ENCODE data around the gene TBCD. TPM values are rescaled to one million over a fixed set of nuclear protein-coding genes. Genes with fewer than 3 reads are reported as not detected.

The TBCD gene
- total RNA-seq, 2 donors from 2014 or later: 55.0 to 55.5 TPM

DNA sequence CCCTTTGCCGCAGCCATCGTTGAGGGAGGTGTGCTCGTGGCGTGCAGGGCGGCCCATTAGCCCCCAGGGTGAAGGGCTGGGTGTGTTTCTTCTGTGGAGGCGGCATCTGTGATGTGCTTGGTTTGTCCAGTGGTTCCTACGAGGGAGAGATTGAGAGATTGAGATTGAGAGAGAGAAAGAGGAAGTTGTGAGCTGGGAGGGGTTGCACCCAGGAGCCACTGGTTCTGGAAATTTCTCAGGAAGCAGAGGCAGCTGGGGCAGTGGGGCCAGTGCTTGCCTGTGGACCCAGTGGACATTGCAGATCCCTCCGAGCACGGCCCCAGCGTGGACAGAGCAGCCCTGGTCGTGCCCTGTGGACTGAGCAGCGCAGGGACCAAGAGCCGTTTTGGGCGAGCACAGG, 160.0 kb downstream of the TBCD start:
- no peak for TF ChIP-seq CTCF (IDR thresholded peaks at IDR 0.05)

GRCh38 chr17:82912484-82913089, 160.7 kb downstream of the TBCD start:
- TF ChIP-seq CTCF (IDR thresholded peaks at IDR 0.05): no peak
- Histone ChIP-seq H3K4me1 (ENCODE audit: control insufficient read depth in 1 of 2, low read depth in 2 of 2) (no peaks in the 10 kb centered on the region), H3K9me3 (no peaks in the 10 kb centered on the region), H3K4me3 (no peak overlapping the region), H3K27me3 (replicated peaks; ENCODE audit: insufficient read depth) (no peaks in the 10 kb centered on the region), H3K27ac (no peak overlapping the region), H3K36me3 (no peaks in the 10 kb centered on the region)
- DNase-seq (ENCODE audit: low spot score) (no peak), ATAC-seq (ENCODE audit: insufficient number of reproducible peaks, low FRiP score, low read depth) (no peak)

More for the DNA sequence above, 160.0 kb downstream of the TBCD start:
- ATAC-seq (ENCODE audit: insufficient number of reproducible peaks, low FRiP score, low read depth) (no peak), DNase-seq (ENCODE audit: low spot score) (no peak)
- no peak overlapping the region for H3K4me3 ChIP-seq
- no peaks in the 10 kb centered on the region for H3K27me3 ChIP-seq (replicated peaks; ENCODE audit: insufficient read depth)
- H3K27ac ChIP-seq: no peak overlapping the region
- no peaks in the 10 kb centered on the region for H3K9me3 ChIP-seq
- no peaks in the 10 kb centered on the region for H3K36me3 ChIP-seq
- H3K4me1 ChIP-seq (ENCODE audit: control insufficient read depth in 1 of 2, low read depth in 2 of 2): no peaks in the 10 kb centered on the region

- ATAC-seq (ENCODE audit: insufficient number of reproducible peaks, low FRiP score, low read depth): no peak
- no peaks in the 10 kb centered on the region for H3K36me3 ChIP-seq
- H3K4me1 ChIP-seq (ENCODE audit: control insufficient read depth in 1 of 2, low read depth in 2 of 2): no peaks in the 10 kb centered on the region
- no peaks in the 10 kb centered on the region for H3K9me3 ChIP-seq
- H3K27ac ChIP-seq: no peak overlapping the region
- H3K4me3 ChIP-seq: no peak overlapping the region
- TF ChIP-seq CTCF (IDR thresholded peaks at IDR 0.05): no peak
- H3K27me3 ChIP-seq (replicated peaks; ENCODE audit: insufficient read depth): no peaks in the 10 kb centered on the region
- DNase-seq (ENCODE audit: low spot score): no peak
These were observed 161.6 kb downstream of the TBCD start for GRCh38 chr17:82913304-82914043.

GRCh38 chr17:82914375-82914774, 162.5 kb downstream of the TBCD start:
- no peaks in the 10 kb centered on the region for H3K9me3 ChIP-seq
- DNase-seq (ENCODE audit: low spot score) (no peak), ATAC-seq (ENCODE audit: insufficient number of reproducible peaks, low FRiP score, low read depth) (no peak)
- TF ChIP-seq CTCF (IDR thresholded peaks at IDR 0.05): no peak
- H3K4me3 ChIP-seq: no peak overlapping the region
- H3K27me3 ChIP-seq (replicated peaks; ENCODE audit: insufficient read depth): no peaks in the 10 kb centered on the region
- H3K27ac ChIP-seq: no peak overlapping the region
- H3K4me1 ChIP-seq (ENCODE audit: control insufficient read depth in 1 of 2, low read depth in 2 of 2): no peaks in the 10 kb centered on the region
- H3K36me3 ChIP-seq: no peaks in the 10 kb centered on the region

DNA sequence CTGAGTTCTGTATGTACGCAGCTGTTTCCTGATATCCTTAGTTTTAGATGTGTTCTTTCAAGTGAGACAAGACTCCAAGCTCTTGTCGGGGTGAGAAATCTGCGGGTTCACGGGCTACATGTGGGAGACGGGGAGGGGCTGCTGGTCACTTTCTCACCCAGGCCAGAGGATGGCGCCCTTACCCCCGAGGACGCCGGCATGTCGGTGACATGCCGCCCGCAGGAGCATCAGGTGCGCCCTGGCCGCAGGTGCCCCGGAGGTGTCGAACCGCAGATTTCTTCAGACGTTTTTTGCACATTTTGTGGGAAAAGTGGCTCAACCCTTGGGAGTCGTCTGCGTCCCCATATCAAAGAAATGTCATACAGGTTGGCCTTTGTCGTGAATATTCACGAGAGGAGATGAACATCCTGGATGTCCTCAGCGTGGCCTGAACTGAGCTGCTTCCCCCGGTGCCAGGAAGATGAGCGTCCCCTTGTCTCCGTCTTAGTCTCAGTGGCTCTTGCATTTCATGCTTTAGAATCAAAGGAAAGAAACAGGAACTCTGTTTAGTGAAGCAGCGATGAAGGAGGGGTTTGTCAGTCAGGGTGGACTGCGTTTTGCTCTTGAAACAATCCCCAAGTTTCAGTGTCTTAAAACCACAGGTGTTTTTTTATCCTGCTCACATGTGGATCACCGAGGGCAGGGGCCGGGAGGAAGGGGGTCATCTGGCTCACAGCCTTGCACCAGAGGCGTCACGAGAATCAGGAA, 163.3 kb downstream of the TBCD start:
- no peaks in the 10 kb centered on the region for H3K9me3 ChIP-seq

More for the DNA sequence above, 163.3 kb downstream of the TBCD start:
- Histone ChIP-seq H3K27ac (no peak overlapping the region), H3K36me3 (no peaks in the 10 kb centered on the region), H3K27me3 (replicated peaks; ENCODE audit: insufficient read depth) (no peaks in the 10 kb centered on the region), H3K4me3 (no peak overlapping the region), H3K4me1 (ENCODE audit: control insufficient read depth in 1 of 2, low read depth in 2 of 2) (no peaks in the 10 kb centered on the region)
- ATAC-seq (ENCODE audit: insufficient number of reproducible peaks, low FRiP score, low read depth) (no peak), DNase-seq (ENCODE audit: low spot score) (no peak)
- no peak for TF ChIP-seq CTCF (IDR thresholded peaks at IDR 0.05)
